Upper lobe of left lung (tissue), 6 donors: Measurements from ENCODE around the gene OBSCN. TPM values are rescaled to one million over a fixed set of nuclear protein-coding genes. Genes with fewer than 3 reads are reported as not detected.
"Not testable (repeated sequence)": the region's sequence is repeated elsewhere in the genome, so short reads cannot be mapped to it uniquely, and the experiment has no call there.

Source experiments
- ATAC-seq, 2 donors: fragments of 200-7000 bp; cut with Tn5 transposase; one replicate each; pipeline ENCODE4 v1.9.1; 2022; ENCODE audit warnings: mild to moderate bottlenecking in 2 of 2, moderate library complexity in 2 of 2; ENCODE audit not compliant: low FRiP score in 2 of 2
- DNase-seq, 2 donors: peaks; one replicate each; pipeline ENCODE4 v3.0.0-alpha.2; 2019 to 2020
- H3K27ac ChIP-seq, 4 donors: fragments of 200-600 bp; sonication (generic); one replicate each; pipeline ENCODE4 v1.5.1; 2016 to 2019
- H3K27me3 ChIP-seq, 4 donors: fragments of 200-600 bp; sonication (generic); one replicate each; pipeline ENCODE4 v1.5.1; 2017 to 2019
- H3K36me3 ChIP-seq, 4 donors: fragments of 200-600 bp; sonication (generic); one replicate each; pipeline ENCODE4 v1.5.1; 2016 to 2019
- H3K4me1 ChIP-seq, 4 donors: fragments of 200-600 bp; sonication (generic); one replicate each; pipeline ENCODE4 v1.5.1; 2018 to 2019
- H3K4me3 ChIP-seq, 4 donors: fragments of 200-600 bp; sonication (generic); one replicate each; pipeline ENCODE4 v1.5.1; 2017 to 2019; ENCODE audit warnings: mild to moderate bottlenecking in 2 of 4, moderate library complexity in 1 of 4
- H3K9me3 ChIP-seq, 4 donors: fragments of 200-600 bp; sonication (generic); one replicate each; pipeline ENCODE4 v1.5.1; 2018 to 2019
- EP300 ChIP-seq, 4 donors: sonication (generic); formaldehyde crosslinking; IDR thresholded peaks; one replicate each; pipeline ENCODE4 v1.5.1; 2017; ENCODE audit warnings: antibody characterized with exemption in 4 of 4, control low read depth in 2 of 4
- POLR2A ChIP-seq, 4 donors: fragments of 450-650 bp; IDR thresholded peaks; one replicate each; pipeline ENCODE4 v1.5.1; 2016 to 2017; ENCODE audit warnings: antibody characterized with exemption in 4 of 4, mild to moderate bottlenecking in 2 of 4
- POLR2AphosphoS5 ChIP-seq, 2 donors: sonication (generic); formaldehyde crosslinking; IDR thresholded peaks; one replicate each; pipeline ENCODE4 v1.5.1; 2017; ENCODE audit warnings: antibody characterized with exemption in 2 of 2
- WGBS, 2 donors: methylation state at CpG; one replicate each; pipeline ENCODE4 v1.1.5; 2017 to 2018; 5-methylcytosine and 5-hydroxymethylcytosine counted together
- total RNA-seq, 6 donors: library from RNA; depleted of rRNA in 4 of 6; stranded (reverse); fragments of >200 nt in 4 of 6; gene quantifications; one replicate each; pipeline versions ENCODE4 v1.1.0 to v1.2.1, GENCODE V29; 2016 to 2021
- TF ChIP-seq, protein P1 (sequence below), 6 experiments: fragments of 450-650 bp in 4 of 6; fragments of 200-600 bp in 2 of 6; sonication (generic) in 2 of 6; IDR thresholded peaks; one replicate each; pipeline ENCODE4 v1.5.1; 2016 to 2019; ENCODE audit warnings: antibody characterized with exemption in 6 of 6
- donor health status: DM: no; HTN: no; CAD: no; lungs with moderate emphysema.
- donor health status: DM: no; HTN: yes; CAD: no; lungs with severe emphysema.

OBSCN gene
- total RNA-seq, 6 donors from 2014 or later, result 15.7 to 160 (median 47.0) TPM

- WGBS, 2 donors, result 93% methylated on average over 21 to 28 of the region's 28 CpGs
- Histone ChIP-seq H3K4me1 (no peaks in the 10 kb centered on the region), H3K27me3 (no peaks in the 10 kb centered on the region), H3K27ac (no peak overlapping the region), H3K9me3 (peaks cover 4 to 13% (median 9%) of the 10 kb centered on the region in 4 donors), H3K4me3 (no peak overlapping the region), H3K36me3 (peaks cover 0 to 56% (median 38%) of the 10 kb centered on the region in 4 donors)
- DNase-seq (peak in 1 of 2 donors; percentile 43), ATAC-seq (no peak)
- TF ChIP-seq, protein P1, sequence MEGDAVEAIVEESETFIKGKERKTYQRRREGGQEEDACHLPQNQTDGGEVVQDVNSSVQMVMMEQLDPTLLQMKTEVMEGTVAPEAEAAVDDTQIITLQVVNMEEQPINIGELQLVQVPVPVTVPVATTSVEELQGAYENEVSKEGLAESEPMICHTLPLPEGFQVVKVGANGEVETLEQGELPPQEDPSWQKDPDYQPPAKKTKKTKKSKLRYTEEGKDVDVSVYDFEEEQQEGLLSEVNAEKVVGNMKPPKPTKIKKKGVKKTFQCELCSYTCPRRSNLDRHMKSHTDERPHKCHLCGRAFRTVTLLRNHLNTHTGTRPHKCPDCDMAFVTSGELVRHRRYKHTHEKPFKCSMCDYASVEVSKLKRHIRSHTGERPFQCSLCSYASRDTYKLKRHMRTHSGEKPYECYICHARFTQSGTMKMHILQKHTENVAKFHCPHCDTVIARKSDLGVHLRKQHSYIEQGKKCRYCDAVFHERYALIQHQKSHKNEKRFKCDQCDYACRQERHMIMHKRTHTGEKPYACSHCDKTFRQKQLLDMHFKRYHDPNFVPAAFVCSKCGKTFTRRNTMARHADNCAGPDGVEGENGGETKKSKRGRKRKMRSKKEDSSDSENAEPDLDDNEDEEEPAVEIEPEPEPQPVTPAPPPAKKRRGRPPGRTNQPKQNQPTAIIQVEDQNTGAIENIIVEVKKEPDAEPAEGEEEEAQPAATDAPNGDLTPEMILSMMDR (IDR thresholded peaks at IDR 0.05), result no peak
- TF ChIP-seq POLR2A (IDR thresholded peaks at IDR 0.05) (no peak), POLR2AphosphoS5 (IDR thresholded peaks at IDR 0.05) (no peak), EP300 (IDR thresholded peaks at IDR 0.05) (no peak)
These were observed 12.3 kb downstream of the OBSCN start for GRCh38 chr1:228219962-228220780.

- DNase-seq, H3K4me3 ChIP-seq, H3K4me1 ChIP-seq, H3K27me3 ChIP-seq, ATAC-seq, H3K27ac ChIP-seq: not testable (repeated sequence)
- peaks cover 0 to 62% (median 46%) of the 10 kb centered on the region in 4 donors for H3K36me3 ChIP-seq
- WGBS, 2 donors, result 91 to 95% methylated on average over 9 of the region's 9 CpGs
- H3K9me3 ChIP-seq, result peaks cover 4 to 17% (median 12%) of the 10 kb centered on the region in 4 donors
These were observed 13.3 kb downstream of the OBSCN start for GRCh38 chr1:228221097-228221496.

DNA sequence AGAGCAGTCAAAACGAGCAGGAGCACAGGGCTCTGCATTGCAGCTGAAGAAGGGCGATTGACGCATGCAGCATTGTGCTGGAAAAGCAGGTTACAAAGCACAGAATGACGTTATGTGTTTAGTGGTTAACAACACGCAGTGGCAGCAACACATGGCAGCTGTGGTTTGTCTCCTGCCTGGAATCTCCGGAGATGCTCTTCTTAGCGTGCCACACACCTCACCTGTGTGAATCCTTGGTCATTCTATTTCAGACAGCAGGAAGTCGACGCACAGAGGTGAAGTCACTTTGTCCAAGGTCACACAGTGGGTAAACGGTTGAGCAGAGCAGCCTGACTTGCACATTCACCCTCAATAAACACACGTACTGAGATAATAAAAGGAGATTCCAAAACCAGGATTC, 14.7 kb downstream of the OBSCN start:
- TF ChIP-seq, protein P1 (IDR thresholded peaks at IDR 0.05), result no peak
- TF ChIP-seq POLR2AphosphoS5 (IDR thresholded peaks at IDR 0.05), result no peak
- TF ChIP-seq EP300 (IDR thresholded peaks at IDR 0.05), result no peak
- no peak for TF ChIP-seq POLR2A (IDR thresholded peaks at IDR 0.05)
- Histone ChIP-seq H3K27me3 (no peaks in the 10 kb centered on the region), H3K4me1 (peaks cover 0 to 6% (median 0%) of the 10 kb centered on the region in 4 donors), H3K4me3 (no peak overlapping the region), H3K9me3 (peaks cover 4 to 17% (median 12%) of the 10 kb centered on the region in 4 donors), H3K27ac (no peak overlapping the region), H3K36me3 (peaks cover 0 to 54% (median 43%) of the 10 kb centered on the region in 4 donors)
- ATAC-seq, result no peak
- DNase-seq, result no peak
- WGBS, 2 donors, result 86 to 87% methylated on average over 11 of the region's 11 CpGs

GRCh38 chr1:228224198-228225164, 16.6 kb downstream of the OBSCN start:
- no peak for ATAC-seq
- TF ChIP-seq POLR2A (IDR thresholded peaks at IDR 0.05) (no peak), POLR2AphosphoS5 (IDR thresholded peaks at IDR 0.05) (no peak), EP300 (IDR thresholded peaks at IDR 0.05) (no peak)
- no peak overlapping the region for H3K27ac ChIP-seq
- H3K9me3 ChIP-seq, result peaks cover 4 to 17% (median 12%) of the 10 kb centered on the region in 4 donors
- no peaks in the 10 kb centered on the region for H3K27me3 ChIP-seq
- peaks cover 0 to 6% (median 0%) of the 10 kb centered on the region in 4 donors for H3K4me1 ChIP-seq
- DNase-seq, result peak in 1 of 2 donors; percentile 65
- H3K4me3 ChIP-seq, result no peak overlapping the region
- H3K36me3 ChIP-seq, result peaks cover 0 to 41% (median 32%) of the 10 kb centered on the region in 4 donors
- 85 to 90% methylated on average over 8 to 16 of the region's 16 CpGs for WGBS, 2 donors

DNA sequence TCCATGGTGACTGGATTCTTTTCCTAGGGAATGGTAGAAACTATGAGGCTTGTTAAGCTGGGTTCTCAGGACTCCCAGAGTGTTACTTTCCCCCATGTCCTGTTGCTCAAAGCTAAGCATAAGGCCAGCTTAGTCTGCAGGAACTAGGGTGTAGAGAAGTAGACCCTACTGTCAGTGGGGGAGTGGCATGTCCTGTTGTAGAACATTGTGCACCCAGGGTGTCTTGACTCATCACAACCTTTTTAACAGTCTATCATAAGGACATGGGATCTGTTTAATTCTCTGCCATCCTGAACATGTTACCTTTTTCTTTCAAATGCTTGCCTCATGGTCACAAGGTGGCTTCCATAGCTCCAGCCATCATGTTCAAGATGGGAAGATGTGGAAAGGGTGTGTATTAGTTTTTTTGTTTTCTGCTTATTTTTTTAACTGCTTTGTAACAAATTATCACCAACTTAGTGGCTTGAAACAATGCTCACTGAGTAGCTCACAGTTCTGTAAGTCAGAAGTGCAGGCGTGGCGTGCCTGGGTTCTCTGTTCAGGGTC, 17.4 kb downstream of the OBSCN start:
- H3K27me3 ChIP-seq, result no peaks in the 10 kb centered on the region
- peaks cover 0 to 33% (median 28%) of the 10 kb centered on the region in 4 donors for H3K36me3 ChIP-seq
- TF ChIP-seq EP300 (IDR thresholded peaks at IDR 0.05), result no peak
- TF ChIP-seq POLR2AphosphoS5 (IDR thresholded peaks at IDR 0.05), result no peak
- WGBS, 2 donors, result 72 to 98% methylated on average over 2 of the region's 2 CpGs
- DNase-seq (no peak), ATAC-seq (no peak)
- no peak overlapping the region for H3K4me3 ChIP-seq
- peaks cover 4 to 17% (median 12%) of the 10 kb centered on the region in 4 donors for H3K9me3 ChIP-seq
- H3K27ac ChIP-seq, result no peak overlapping the region
- H3K4me1 ChIP-seq, result peaks cover 0 to 6% (median 0%) of the 10 kb centered on the region in 4 donors
